Peyer's patch (tissue), 4 donors: ENCODE measurements around the gene PTPN12. TPM values are rescaled to one million over a fixed set of nuclear protein-coding genes. Genes with fewer than 3 reads are reported as not detected.
A peak's percentile ranks its signal among the peaks of the same experiment; 100 is the strongest.

Experiments
- DNase-seq, 3 donors: peaks; one replicate each; pipeline ENCODE4 v3.0.0-alpha.2; 2017 to 2019
- H3K27ac ChIP-seq, 4 donors: fragments of 200-600 bp; sonication (generic); one replicate each; pipeline ENCODE4 v1.5.1; 2016 to 2019
- H3K27me3 ChIP-seq, 2 donors: fragments of 200-600 bp; sonication (generic); one replicate each; pipeline ENCODE4 v1.5.1; 2019
- H3K36me3 ChIP-seq, 3 donors: fragments of 200-600 bp; sonication (generic); one replicate each; pipeline ENCODE4 v1.5.1; 2016 to 2019
- H3K4me1 ChIP-seq, 4 donors: fragments of 200-600 bp; sonication (generic); one replicate each; pipeline ENCODE4 v1.5.1; 2016 to 2019
- H3K4me3 ChIP-seq, 4 donors: fragments of 200-600 bp; sonication (generic); 1 replicate in 3 of 4; 2 replicates in 1 of 4; pipeline ENCODE4 v1.5.1; 2016 to 2019; ENCODE audit warnings: mild to moderate bottlenecking in 1 of 4
- H3K9me3 ChIP-seq, 4 donors: fragments of 200-600 bp; sonication (generic); one replicate each; pipeline ENCODE4 v1.5.1; 2016 to 2019; ENCODE audit warnings: mild to moderate bottlenecking in 1 of 4
- CTCF ChIP-seq, 6 experiments: fragments of 450-650 bp in 4 of 6; fragments of 200-600 bp in 2 of 6; sonication (generic) in 1 of 6; IDR thresholded peaks; one replicate each; pipeline ENCODE4 v1.5.1; 2017 to 2019; ENCODE audit warnings: antibody characterized with exemption in 6 of 6, mild to moderate bottlenecking in 3 of 6, moderate library complexity in 1 of 6
- POLR2A ChIP-seq, 2 donors: fragments of 450-650 bp; IDR thresholded peaks; one replicate each; pipeline ENCODE4 v1.5.1; 2017; ENCODE audit warnings: antibody characterized with exemption in 2 of 2, mild to moderate bottlenecking in 2 of 2, moderate library complexity in 2 of 2
- total RNA-seq, 4 donors: library from RNA; depleted of rRNA; stranded (reverse); fragments of >200 nt; gene quantifications; one replicate each; pipeline ENCODE4 v1.1.0, GENCODE V29; 2016

Gene PTPN12
- total RNA-seq, 4 donors from 2014 or later: 41.3 to 176 (median 66.9) TPM

- no peak overlapping the region for H3K27ac ChIP-seq
- H3K27me3 ChIP-seq: no peaks in the 10 kb centered on the region
- peaks cover 0 to 18% (median 0%) of the 10 kb centered on the region in 3 donors for H3K36me3 ChIP-seq
- no peaks in the 10 kb centered on the region for H3K9me3 ChIP-seq
- TF ChIP-seq CTCF (IDR thresholded peaks at IDR 0.05) (no peak), POLR2A (IDR thresholded peaks at IDR 0.05) (no peak)
- no peak overlapping the region for H3K4me3 ChIP-seq
- DNase-seq: no peak
- peaks cover 0 to 54% (median 14%) of the 10 kb centered on the region in 4 donors for H3K4me1 ChIP-seq
Observed at GRCh38 chr7:77684030-77684429, 146.9 kb downstream of the PTPN12 start.

- Histone ChIP-seq H3K27ac (peak overlapping the region in 3 of 4 donors; percentile 16 to 71 (median 37)), H3K9me3 (no peaks in the 10 kb centered on the region), H3K4me3 (peak overlapping the region in 1 of 4 donors; percentile 28), H3K27me3 (no peaks in the 10 kb centered on the region), H3K4me1 (peaks cover 0 to 55% (median 14%) of the 10 kb centered on the region in 4 donors), H3K36me3 (peaks cover 0 to 18% (median 0%) of the 10 kb centered on the region in 3 donors)
- no peak for DNase-seq
- TF ChIP-seq CTCF (IDR thresholded peaks at IDR 0.05): peak in 3 of 6 experiments; percentile 35 to 47 (median 39)
- TF ChIP-seq POLR2A (IDR thresholded peaks at IDR 0.05): no peak
Observed at GRCh38 chr7:77685233-77685632, 148.1 kb downstream of the PTPN12 start.

- Histone ChIP-seq H3K27ac (peak overlapping the region in 2 of 4 donors; percentile 9 to 22), H3K9me3 (no peaks in the 10 kb centered on the region), H3K36me3 (peaks cover 0 to 11% (median 0%) of the 10 kb centered on the region in 3 donors), H3K27me3 (no peaks in the 10 kb centered on the region), H3K4me1 (peaks cover 0 to 57% (median 14%) of the 10 kb centered on the region in 4 donors), H3K4me3 (no peak overlapping the region)
- no peak for DNase-seq
- TF ChIP-seq POLR2A (IDR thresholded peaks at IDR 0.05): no peak
- no peak for TF ChIP-seq CTCF (IDR thresholded peaks at IDR 0.05)
Observed at GRCh38 chr7:77687100-77687746, 150.1 kb downstream of the PTPN12 start.

GRCh38 chr7:77687747-77688144 is 150.7 kb downstream of the PTPN12 start:
- no peak for TF ChIP-seq POLR2A (IDR thresholded peaks at IDR 0.05)
- no peak for TF ChIP-seq CTCF (IDR thresholded peaks at IDR 0.05)
- H3K4me1 ChIP-seq: peaks cover 0 to 57% (median 14%) of the 10 kb centered on the region in 4 donors
- H3K36me3 ChIP-seq: peaks cover 0 to 9% (median 0%) of the 10 kb centered on the region in 3 donors
- DNase-seq: no peak
- peak overlapping the region in 2 of 4 donors; percentile 9 to 22 for H3K27ac ChIP-seq
- no peaks in the 10 kb centered on the region for H3K27me3 ChIP-seq
- H3K9me3 ChIP-seq: no peaks in the 10 kb centered on the region
- no peak overlapping the region for H3K4me3 ChIP-seq

Other genes starting within 250 kb of the PTPN12 start
- 10 to 100 TPM in 3 of 4 donors, 1 to 10 TPM in 1; 6.8 to 70.1 (median 28.7) TPM for gene GSAP, start 120.9 kb upstream of the PTPN12 start, total RNA-seq
- gene RSBN1L, start 159.2 kb downstream of the PTPN12 start, total RNA-seq: 10 to 100 TPM; 18.9 to 57.8 (median 23.6) TPM